ENCODE data around the gene KCNT2.
"Not testable (repeated sequence)": the region's sequence is repeated elsewhere in the genome, so short reads cannot be mapped to it uniquely, and the experiment has no call there.

KCNT2 gene

DNA sequence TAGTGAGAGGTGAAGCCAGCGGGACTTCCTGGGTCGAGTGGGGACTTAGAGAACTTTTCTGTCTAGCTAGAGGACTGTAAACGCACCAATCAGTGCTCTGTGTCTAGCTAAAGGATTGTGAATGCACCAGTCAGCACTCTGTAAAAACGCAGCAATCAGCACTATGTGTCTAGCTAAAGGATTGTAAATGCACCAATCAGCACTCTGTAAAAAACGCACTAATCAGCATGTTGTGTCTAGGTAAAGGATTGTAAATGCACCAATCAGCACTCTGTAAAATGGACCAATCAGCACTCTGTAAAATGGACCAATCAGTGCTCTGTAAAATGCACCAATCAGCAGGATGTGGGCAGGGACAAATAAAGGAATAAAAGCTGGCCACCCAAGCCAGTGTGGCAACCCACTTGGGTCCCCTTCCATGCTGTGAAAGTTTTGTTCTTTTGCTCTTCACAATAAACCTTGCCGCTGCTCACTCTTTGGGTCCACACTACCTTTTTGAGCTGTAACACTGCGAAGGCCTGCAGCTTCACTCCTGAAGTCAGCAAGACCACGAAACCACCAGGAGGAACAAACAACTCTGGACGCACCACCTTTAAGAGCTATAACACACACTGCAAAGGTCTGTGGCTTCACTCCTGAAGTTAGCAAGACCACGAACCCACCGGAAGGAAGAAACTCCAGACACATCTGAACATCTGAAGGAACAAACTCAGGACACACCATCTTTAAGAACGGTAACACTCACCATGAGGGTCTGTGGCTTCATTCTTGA lies 85.5 kb downstream of the KCNT2 start:
- H3K4me3 ChIP-seq; H3K4me1 ChIP-seq; H3K27me3 ChIP-seq (ENCODE audit: low read depth); H3K9me3 ChIP-seq; H3K36me3 ChIP-seq (replicated peaks); in situ Hi-C loops (cut with MboI; ENCODE audit: low sequenced_read_pairs); DNase-seq (ENCODE audit: low spot score in 2 of 2): not testable (repeated sequence)

DNA sequence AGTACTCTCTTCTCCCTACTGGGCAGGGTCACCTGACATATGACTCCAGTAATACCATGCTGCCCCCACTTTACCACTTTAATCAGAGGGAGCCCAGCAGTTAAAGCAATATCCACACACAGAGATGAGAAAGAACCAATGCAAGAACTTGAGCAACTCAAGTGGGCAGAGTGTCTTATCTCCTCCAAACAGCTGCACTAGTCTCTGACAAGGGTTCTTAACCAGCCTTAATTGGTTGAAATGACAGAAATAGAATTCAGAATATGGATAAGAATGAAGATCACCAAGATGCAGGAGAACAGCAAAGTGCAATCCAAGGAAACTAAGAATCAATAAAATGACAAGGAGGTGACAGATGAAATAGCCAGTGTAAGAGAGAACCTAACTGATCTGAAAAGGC lies 91.0 kb downstream of the KCNT2 start:
- in situ Hi-C loops (cut with MboI; ENCODE audit: low sequenced_read_pairs) = no loop called here
- DNase-seq (ENCODE audit: low spot score in 2 of 2) = no peak
- Histone ChIP-seq H3K4me3 (no peak overlapping the region), H3K4me1 (no peaks in the 10 kb centered on the region), H3K9me3 (no peaks in the 10 kb centered on the region), H3K36me3 (replicated peaks) (no peaks in the 10 kb centered on the region), H3K27me3 (ENCODE audit: low read depth) (no peaks in the 10 kb centered on the region; the same call in 1 of the 2 replicates)

DNA sequence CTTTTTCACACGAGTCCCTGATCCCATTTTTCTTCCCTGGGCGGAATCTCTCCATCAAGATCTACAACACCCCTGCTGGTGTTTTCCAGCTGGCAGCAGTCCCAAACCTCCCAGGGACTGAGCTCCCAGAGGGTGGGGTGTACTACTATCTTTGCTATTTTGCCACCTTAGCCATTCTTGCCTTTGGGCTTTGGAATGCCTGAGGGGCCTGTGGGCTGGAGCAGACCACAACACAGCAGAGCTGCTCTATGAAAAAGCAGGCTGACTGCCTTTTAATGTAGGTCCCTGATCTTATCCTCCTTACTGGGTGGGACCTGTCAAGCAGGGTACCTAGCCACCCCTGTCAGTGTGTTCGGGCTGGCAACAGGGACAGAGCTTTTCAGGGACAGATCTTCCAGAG lies 91.9 kb downstream of the KCNT2 start:
- no peaks in the 10 kb centered on the region for H3K36me3 ChIP-seq (replicated peaks)
- no peaks in the 10 kb centered on the region for H3K9me3 ChIP-seq
- H3K4me3 ChIP-seq = no peak overlapping the region
- no peak for DNase-seq (ENCODE audit: low spot score in 2 of 2)
- no peaks in the 10 kb centered on the region for H3K4me1 ChIP-seq
- no peaks in the 10 kb centered on the region; the same call in 1 of the 2 replicates for H3K27me3 ChIP-seq (ENCODE audit: low read depth)
- in situ Hi-C loops (cut with MboI; ENCODE audit: low sequenced_read_pairs) = no loop called here

DNA sequence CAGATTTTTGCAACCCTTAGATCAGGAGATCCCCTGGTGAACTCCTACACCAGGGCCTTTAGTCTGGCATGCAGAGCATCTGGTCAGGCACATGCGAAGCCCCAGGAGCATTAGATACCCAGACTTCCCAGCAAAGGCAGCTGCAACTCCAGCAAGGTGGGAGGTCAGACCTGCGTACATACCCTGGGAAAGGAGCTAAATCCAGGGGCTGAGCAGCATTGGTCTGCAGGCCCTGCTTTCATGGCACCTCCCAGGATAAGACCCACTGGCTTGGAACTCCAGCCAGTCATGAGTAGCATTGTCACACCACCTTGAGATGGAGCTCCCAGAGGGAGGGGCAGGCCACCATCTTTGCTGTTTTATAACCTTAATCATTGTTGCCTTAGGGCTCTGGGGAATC lies 92.3 kb downstream of the KCNT2 start:
- Histone ChIP-seq H3K4me1 (no peaks in the 10 kb centered on the region), H3K36me3 (replicated peaks) (no peaks in the 10 kb centered on the region), H3K27me3 (ENCODE audit: low read depth) (no peaks in the 10 kb centered on the region; the same call in 1 of the 2 replicates), H3K4me3 (no peak overlapping the region), H3K9me3 (no peaks in the 10 kb centered on the region)
- DNase-seq (ENCODE audit: low spot score in 2 of 2) = no peak
- in situ Hi-C loops (cut with MboI; ENCODE audit: low sequenced_read_pairs) = no loop called here

DNA sequence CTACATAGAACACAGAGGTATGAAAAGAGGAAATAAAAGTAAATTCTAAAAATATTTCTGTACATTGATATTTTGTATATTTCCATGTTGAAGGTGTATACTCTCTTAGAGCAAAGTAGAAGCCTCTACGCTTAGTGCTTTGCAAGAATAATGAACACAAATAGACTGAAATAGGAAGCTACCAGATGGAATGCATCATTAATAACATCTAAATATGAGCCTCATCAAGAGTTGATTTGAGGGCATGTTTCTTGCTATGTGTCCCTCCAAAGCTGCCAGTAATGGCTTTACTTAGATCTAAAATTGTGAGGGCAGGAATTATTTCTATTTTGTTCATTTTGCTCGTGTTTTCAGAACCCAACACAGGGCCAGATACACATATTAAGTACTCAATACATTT lies 94.4 kb downstream of the KCNT2 start:
- Histone ChIP-seq H3K9me3 (no peaks in the 10 kb centered on the region), H3K36me3 (replicated peaks) (no peaks in the 10 kb centered on the region), H3K4me1 (no peaks in the 10 kb centered on the region), H3K27me3 (ENCODE audit: low read depth) (no peaks in the 10 kb centered on the region; the same call in 1 of the 2 replicates), H3K4me3 (no peak overlapping the region)
- no peak for DNase-seq (ENCODE audit: low spot score in 2 of 2)
- in situ Hi-C loops (cut with MboI; ENCODE audit: low sequenced_read_pairs) = no loop called here

DNA sequence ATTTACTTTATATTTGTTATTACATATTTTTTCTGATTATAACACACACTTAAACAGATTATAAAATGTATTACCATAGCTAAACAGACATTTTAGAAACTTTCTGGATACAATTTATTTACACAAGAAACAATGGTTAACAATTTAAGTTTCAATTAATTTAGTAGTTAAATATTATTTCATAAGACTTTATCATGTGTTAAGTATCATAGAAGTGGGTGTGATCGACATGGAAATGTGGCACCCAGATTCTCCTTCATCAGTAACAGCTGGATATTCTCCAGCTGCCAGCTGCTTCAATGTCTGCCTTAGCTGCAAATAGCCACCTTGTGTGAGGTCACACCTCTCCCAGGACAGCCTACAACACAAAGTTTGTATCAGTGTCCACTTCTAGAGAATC lies 97.8 kb downstream of the KCNT2 start:
- Histone ChIP-seq H3K9me3 (no peaks in the 10 kb centered on the region), H3K36me3 (replicated peaks) (no peaks in the 10 kb centered on the region), H3K4me1 (no peaks in the 10 kb centered on the region), H3K27me3 (ENCODE audit: low read depth) (no peaks in the 10 kb centered on the region; the same call in 1 of the 2 replicates), H3K4me3 (no peak overlapping the region)
- DNase-seq (ENCODE audit: low spot score in 2 of 2) = no peak
- in situ Hi-C loops (cut with MboI; ENCODE audit: low sequenced_read_pairs) = no loop called here

DNA sequence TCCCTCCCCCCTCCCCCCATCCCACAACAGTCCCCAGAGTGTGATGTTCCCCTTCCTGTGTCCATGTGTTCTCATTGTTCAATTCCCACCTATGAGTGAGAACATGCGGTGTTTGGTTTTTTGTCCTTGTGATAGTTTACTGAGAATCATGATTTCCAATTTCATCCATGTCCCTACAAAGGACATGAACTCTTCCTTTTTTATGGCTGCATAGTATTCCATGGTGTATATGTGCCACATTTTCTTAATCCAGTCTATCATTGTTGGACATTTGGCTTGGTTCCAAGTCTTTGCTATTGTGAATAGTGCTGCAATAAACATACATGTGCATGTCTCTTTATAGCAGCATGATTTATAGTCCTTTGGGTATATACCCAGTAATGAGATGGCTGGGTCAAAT lies 104.0 kb downstream of the KCNT2 start:
- H3K36me3 ChIP-seq (replicated peaks); in situ Hi-C loops (cut with MboI; ENCODE audit: low sequenced_read_pairs); DNase-seq (ENCODE audit: low spot score in 2 of 2); H3K4me1 ChIP-seq; H3K4me3 ChIP-seq; H3K27me3 ChIP-seq (ENCODE audit: low read depth); H3K9me3 ChIP-seq: not testable (repeated sequence)

DNA sequence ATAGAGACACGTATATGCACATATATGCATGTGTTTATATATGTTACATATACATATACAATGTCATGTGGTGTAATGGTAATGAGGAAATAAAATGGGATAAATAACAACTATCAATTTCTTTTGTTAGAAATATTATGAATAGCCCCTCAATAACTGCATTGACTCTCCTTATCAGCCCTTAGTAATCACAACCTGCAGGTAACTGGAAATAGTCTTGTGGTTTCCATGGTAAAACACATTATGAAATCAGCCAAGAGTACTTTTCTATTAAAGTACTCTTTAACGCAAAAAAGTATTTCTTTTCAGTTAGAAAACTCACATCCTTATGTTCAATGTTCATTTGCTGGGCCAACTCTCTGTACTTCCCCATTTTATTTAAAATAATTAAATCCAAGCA lies 105.8 kb downstream of the KCNT2 start:
- Histone ChIP-seq H3K9me3 (no peaks in the 10 kb centered on the region), H3K4me1 (peaks cover 9% of the 10 kb centered on the region), H3K27me3 (ENCODE audit: low read depth) (no peaks in the 10 kb centered on the region), H3K4me3 (no peak overlapping the region), H3K36me3 (replicated peaks) (no peaks in the 10 kb centered on the region)
- no peak for DNase-seq (ENCODE audit: low spot score in 2 of 2)
- in situ Hi-C loops (cut with MboI; ENCODE audit: low sequenced_read_pairs) = no loop called here

DNA sequence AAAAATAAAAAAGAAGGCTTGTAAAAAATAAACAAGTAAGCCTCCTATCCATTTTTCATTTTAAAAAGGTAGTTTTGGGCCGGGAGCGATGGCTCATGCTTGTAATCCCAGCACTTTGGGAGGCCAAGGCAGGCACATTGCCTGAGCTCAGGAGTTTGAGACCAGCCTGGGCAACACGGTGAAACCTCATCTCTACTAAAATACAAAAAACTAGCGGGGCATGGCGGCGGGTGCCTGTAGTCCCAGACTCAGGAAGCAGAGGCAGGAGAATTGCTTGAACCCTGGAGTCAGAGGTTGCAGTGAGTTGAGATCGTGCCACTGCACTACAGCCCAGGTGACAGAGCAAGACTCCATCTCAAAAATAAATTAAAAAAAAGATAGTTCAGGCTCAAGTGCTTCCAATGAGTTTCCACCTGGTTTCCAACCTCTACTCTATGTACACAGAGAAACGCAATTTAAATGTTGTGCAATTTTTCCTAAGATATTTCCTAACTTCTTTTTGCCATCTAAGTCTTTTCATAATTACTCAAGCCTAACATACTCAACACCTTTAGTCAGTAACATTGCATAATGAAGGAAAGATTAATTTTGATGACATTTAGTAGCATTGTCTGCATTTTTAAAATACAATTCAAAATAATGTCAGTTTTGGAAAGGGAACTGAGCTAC lies 106.3 kb downstream of the KCNT2 start:
- H3K36me3 ChIP-seq (replicated peaks) = no peaks in the 10 kb centered on the region
- H3K9me3 ChIP-seq = no peaks in the 10 kb centered on the region
- H3K27me3 ChIP-seq (ENCODE audit: low read depth) = no peaks in the 10 kb centered on the region
- no peak for DNase-seq (ENCODE audit: low spot score in 2 of 2)
- peaks cover 9% of the 10 kb centered on the region for H3K4me1 ChIP-seq
- in situ Hi-C loops (cut with MboI; ENCODE audit: low sequenced_read_pairs) = no loop called here
- H3K4me3 ChIP-seq = no peak overlapping the region

DNA sequence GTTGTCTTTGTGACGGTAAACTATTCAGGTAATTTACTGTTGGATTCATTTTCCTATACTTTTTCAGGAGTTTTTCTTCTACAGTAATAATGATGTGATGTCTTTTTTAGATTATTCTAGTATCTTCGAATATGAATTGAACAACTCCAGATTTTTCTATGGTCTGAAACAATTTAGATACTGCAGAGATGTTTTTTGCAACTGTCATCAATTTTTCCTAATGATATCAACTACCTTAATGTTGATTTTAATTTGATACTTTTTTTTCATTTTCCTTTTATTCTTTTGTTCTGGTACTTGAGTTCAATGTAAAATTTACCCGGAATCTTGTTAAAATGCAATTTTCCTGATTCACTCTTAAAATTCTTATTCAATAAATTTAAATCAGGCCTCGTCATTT lies 110.4 kb downstream of the KCNT2 start:
- in situ Hi-C loops (cut with MboI; ENCODE audit: low sequenced_read_pairs) = no loop called here
- DNase-seq (ENCODE audit: low spot score in 2 of 2) = no peak
- H3K27me3 ChIP-seq (ENCODE audit: low read depth) = no peaks in the 10 kb centered on the region

DNA sequence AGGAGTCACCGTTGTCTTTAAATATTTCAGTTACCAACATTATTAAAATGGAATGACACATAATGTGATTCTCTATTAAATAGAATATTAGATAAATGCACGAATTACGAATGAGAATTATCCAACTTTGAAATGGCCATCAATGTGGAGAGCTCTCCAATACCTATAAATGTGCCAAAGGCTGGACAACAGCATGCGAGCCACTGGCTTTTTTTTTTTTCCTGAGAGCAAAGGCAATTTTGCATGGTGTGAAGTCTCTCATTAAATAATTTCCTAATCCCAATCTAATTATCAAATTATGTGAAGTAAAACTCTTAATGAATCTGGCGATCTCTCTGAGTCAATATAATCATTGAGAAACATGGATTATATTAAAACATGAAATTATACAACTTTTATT lies 113.5 kb downstream of the KCNT2 start:
- no peaks in the 10 kb centered on the region for H3K36me3 ChIP-seq (replicated peaks)
- H3K27me3 ChIP-seq (ENCODE audit: low read depth) = no peaks in the 10 kb centered on the region
- in situ Hi-C loops (cut with MboI; ENCODE audit: low sequenced_read_pairs) = no loop called here
- DNase-seq (ENCODE audit: low spot score in 2 of 2) = no peak
- no peaks in the 10 kb centered on the region for H3K9me3 ChIP-seq
- peaks cover 7% of the 10 kb centered on the region for H3K4me1 ChIP-seq
- H3K4me3 ChIP-seq = no peak overlapping the region

More for the DNA sequence above, 110.4 kb downstream of the KCNT2 start:
- Histone ChIP-seq H3K36me3 (replicated peaks) (no peaks in the 10 kb centered on the region), H3K9me3 (no peaks in the 10 kb centered on the region), H3K4me1 (peaks cover 7% of the 10 kb centered on the region), H3K4me3 (no peak overlapping the region)

DNA sequence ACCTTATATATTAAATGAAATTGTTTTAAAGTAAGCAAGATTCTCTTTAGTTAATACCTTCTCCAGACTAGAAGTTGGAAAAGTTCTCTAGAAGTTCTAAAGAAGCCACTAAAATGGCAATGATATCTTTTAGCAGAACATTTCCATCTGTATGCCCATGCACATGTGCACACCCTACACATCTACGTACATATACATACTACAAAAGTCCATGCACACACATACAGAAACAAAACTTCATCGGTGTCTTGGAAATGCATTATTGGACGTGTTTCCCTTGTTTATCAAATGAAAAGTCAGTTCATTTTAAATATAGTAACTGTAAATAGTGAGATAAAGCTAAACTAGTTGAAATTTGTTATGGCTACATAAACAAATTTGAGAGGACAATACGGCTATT lies 114.4 kb downstream of the KCNT2 start:
- Histone ChIP-seq H3K27me3 (ENCODE audit: low read depth) (no peaks in the 10 kb centered on the region), H3K4me3 (no peak overlapping the region), H3K4me1 (peaks cover 7% of the 10 kb centered on the region), H3K36me3 (replicated peaks) (no peaks in the 10 kb centered on the region), H3K9me3 (no peaks in the 10 kb centered on the region)
- no peak for DNase-seq (ENCODE audit: low spot score in 2 of 2)
- in situ Hi-C loops (cut with MboI; ENCODE audit: low sequenced_read_pairs) = no loop called here

DNA sequence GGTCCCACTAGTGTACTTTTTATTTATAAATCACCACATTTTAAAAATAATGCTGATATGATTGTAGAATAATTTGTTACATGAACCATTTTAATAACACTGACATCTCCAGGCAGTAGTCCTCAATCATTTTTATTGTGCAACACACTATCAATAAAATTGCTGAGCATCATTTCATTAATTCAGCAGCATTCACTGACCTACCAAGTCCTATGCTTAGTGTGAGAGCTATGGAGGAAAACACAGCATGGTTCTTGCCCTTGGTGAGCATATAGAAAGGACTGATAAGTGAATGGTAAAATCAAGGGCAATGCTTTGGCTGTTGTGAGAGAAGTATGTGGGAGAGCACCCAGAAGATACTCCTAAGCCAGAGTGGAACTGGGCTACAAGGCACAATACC lies 119.7 kb downstream of the KCNT2 start:
- no peaks in the 10 kb centered on the region for H3K27me3 ChIP-seq (ENCODE audit: low read depth)
- no peaks in the 10 kb centered on the region for H3K4me1 ChIP-seq
- no peaks in the 10 kb centered on the region for H3K9me3 ChIP-seq
- no peaks in the 10 kb centered on the region for H3K36me3 ChIP-seq (replicated peaks)
- no peak overlapping the region for H3K4me3 ChIP-seq
- DNase-seq (ENCODE audit: low spot score in 2 of 2) = no peak
- in situ Hi-C loops (cut with MboI; ENCODE audit: low sequenced_read_pairs) = no loop called here

DNA sequence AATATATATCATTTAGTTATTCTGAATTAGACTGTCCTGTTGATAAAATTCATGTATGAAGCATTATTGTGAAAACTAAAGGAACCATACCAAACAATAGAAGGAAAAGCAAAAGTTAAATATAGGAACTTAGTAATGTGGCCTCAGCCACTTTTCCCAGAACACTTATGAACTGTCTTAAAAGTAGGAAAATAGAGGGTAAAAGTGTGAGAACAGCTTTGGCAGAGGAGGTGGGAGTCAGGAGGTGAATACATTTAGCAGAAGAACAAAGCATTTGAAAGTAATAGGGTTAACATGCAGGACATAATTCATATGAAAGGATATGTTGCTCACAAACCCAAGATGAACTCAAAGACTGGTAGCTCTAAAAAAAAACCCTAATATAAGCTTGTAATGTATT lies 121.9 kb downstream of the KCNT2 start:
- Histone ChIP-seq H3K9me3 (no peaks in the 10 kb centered on the region), H3K4me3 (no peak overlapping the region), H3K36me3 (replicated peaks) (no peaks in the 10 kb centered on the region), H3K27me3 (ENCODE audit: low read depth) (no peaks in the 10 kb centered on the region), H3K4me1 (no peaks in the 10 kb centered on the region)
- in situ Hi-C loops (cut with MboI; ENCODE audit: low sequenced_read_pairs) = no loop called here
- DNase-seq (ENCODE audit: low spot score in 2 of 2) = no peak
